ENCODE results near the gene MRTFA.

- TF ChIP-seq CTCF (IDR thresholded peaks at IDR 0.05) (no peak), POLR2A (IDR thresholded peaks at IDR 0.05) (no peak)
These were observed 262.0 kb downstream of the MRTFA start for GRCh38 chr22:40374567-40374966.

All from adrenal gland (tissue), 5 donors.